GM21381 (cell line): ENCODE results near the gene TSPAN17.

ENCODE experiments used
- ATAC-seq: cut with Tn5 transposase; IDR thresholded peaks from one replicate; pipeline ENCODE4 v1.9.1; 2021; ENCODE audit warnings: mild to moderate bottlenecking, moderate library complexity; ENCODE audit not compliant: unreplicated experiment

TSPAN17 gene

DNA sequence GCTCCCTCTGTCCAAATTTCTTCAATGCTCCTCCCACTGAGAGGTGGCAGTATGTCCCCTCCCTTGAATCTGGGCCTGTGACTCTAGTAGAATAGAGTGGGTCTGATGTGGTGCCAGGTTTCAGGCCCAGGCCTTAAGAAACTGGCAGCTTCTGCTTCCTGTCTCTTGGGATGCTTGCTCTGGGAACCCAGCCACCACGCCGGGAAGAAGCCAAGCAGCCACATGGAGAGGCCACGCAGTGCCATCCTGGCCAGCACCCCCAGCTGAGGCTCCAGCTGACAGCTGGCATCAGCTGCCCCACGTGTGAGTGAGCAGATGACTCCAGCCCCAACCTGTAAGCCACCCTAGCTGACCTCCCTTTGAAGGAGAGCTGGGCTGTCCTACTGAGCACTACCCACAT lies 7.3 kb upstream of the TSPAN17 start:
- ATAC-seq, result no peak

DNA sequence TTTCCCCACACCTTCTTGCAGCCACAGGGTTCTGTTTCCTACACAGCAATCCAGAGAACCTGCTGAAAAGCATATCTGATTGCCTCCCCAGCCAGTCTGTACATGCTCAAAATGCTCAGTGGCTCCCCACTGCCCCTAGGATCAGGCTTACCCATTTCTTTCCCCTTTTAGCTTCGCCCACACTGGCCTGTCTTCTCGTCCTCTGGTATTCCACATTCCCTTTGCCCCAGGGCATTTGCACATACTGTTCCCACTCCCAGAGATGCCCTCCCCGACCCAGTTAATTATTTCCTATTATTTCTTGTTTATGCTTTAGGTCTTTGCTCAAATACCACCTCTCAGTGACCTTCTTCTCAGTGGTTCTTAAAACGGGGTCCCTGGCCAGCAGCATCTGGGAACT lies 6.7 kb upstream of the TSPAN17 start:
- ATAC-seq, result no peak

GRCh38 chr5:176642675-176643490 lies 4.4 kb upstream of the TSPAN17 start:
- ATAC-seq, result no peak

DNA sequence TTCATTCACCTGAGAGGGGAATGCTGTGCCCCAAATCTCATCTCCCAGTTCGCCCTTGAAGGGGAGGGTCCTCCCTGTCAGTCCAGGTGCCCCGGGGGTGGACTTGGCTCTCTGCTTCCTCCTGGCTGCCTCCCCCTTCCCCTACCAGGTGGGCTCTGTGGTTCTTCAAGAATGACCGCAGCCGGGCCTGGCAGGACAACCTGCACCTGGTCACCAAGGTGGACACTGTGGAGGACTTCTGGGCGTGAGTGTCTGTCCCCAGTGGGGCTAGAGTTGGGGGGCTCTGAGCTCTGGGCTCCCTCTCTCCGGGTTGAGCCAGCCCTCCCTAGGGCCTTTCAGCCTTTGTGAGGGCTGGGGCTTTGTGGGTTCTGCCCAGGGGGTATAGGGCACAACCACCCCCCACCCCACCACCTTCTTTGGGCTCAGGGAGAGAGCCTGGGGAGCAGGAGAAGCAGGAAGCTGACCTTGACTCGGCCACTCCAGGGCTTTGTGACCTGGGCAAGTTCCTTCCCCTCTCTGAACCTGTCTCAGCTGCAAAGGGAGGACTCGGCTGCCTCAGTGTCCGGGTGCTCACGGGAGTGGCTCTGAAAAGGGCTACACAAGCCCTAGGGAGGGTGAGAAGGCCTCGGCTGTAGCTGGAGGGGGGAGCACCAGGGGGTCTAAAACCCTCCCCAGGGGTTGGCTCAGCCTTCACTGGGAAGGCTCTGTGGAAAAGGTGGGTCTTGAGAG lies 3.6 kb upstream of the TSPAN17 start:
- ATAC-seq, result no peak

- no peak for ATAC-seq
Measured at GRCh38 chr5:176644294-176644693, 3.0 kb upstream of the TSPAN17 start.

DNA sequence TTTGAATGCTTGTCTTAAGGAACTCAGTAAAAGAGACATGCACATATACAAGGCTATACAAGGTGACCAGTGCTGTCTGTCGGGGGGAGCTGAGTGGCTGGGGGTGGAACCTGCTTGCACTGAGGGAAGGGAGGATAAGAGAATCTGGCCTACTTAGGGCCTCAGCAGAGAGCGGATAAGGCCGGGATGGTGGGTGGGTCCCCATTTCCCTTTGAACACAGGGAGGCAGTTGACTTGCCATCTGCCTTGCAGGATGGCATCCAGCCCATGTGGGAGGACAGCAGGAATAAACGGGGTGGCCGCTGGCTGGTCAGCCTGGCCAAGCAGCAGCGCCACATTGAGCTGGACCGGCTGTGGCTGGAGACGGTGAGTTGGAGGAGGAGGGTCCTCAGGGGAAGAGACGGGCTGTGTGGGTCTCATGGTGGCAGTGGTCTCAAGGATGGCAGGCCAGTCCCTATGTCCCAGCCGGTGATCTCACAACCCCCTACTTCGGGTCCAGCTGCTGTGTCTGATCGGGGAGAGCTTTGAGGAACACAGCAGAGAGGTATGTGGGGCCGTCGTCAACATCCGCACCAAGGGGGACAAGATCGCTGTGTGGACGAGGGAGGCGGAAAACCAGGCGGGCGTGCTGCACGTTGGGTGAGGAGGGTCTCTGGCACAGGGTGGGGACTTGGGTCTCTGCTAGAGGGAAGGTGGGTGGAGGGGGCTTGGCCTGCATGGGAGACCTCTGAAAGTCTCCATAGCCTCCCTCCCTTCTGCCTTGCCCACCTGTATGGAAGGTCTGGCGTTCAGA lies 2.2 kb upstream of the TSPAN17 start:
- ATAC-seq, result no peak

GRCh38 chr5:176646049-176646706 lies 1.1 kb upstream of the TSPAN17 start:
- no peak for ATAC-seq

DNA sequence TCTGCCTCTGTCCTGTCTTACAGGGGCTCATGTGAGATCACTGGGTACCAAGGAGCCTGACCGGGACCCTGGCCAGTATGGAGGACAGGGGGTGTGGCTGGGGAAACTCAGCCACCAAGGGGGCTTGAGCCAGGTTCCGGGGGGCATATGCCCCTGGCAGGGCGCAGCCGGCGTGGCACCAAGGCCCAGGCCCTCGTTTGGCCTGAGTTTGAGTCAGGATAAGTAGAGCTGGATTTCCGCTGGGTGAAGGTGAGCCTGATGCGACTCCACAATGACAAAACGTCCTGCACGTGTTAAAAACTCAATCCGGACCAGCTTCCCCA lies 616 bp upstream of the TSPAN17 start:
- ATAC-seq, result peak; percentile 1

- no peak for ATAC-seq
Measured at GRCh38 chr5:176647843-176648473, 674 bp downstream of the TSPAN17 start.

- ATAC-seq, result no peak
Measured at GRCh38 chr5:176648474-176649194, 1.4 kb downstream of the TSPAN17 start.

DNA sequence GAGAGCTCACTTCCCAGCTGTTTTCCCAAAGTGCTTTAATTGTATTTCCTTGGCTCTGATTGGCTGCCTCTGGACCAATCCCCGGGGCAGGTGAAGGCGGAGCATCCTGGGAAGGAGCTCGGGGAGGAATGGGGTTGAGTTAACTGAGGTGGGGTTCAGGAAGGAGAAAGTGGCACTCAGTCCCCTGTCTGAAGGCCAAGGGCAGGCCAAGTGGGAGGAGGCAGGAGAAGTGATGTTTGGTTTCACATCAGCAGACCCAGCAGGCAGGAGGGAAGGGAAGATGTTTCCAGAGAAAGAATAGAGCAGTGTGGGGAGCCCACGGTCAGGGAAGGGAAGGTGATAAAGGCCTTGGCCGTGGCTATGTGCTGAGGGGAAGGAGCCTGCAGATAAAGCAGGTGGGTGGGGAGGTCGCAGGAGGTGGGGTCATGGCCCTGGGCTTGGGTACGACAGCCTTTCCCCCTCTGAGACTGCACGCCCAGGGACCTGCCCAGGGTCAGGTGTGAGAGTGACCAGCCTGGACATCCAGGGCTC lies 3.1 kb downstream of the TSPAN17 start:
- ATAC-seq, result no peak

DNA sequence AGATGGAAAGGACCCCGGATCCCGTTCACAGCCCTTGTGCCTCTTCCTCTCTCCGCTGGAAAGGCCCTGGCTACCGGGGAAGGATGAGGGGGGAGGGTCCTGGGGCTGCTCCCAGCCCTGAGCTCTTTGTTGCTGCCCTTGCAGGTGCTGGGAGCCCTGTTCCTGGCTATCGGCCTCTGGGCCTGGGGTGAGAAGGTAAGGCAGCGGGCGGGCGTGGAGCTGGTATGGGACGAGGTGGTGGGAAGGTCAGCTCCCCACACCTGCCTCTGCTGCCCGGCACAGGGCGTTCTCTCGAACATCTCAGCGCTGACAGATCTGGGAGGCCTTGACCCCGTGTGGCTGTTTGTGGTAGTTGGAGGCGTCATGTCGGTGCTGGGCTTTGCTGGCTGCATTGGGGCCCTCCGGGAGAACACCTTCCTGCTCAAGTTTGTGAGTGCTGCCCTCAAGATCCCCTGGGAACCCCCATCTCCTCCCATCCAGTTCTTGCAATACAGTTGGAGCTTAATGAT lies 4.2 kb downstream of the TSPAN17 start:
- ATAC-seq, result no peak

GRCh38 chr5:176652136-176652535 lies 4.9 kb downstream of the TSPAN17 start:
- no peak for ATAC-seq

DNA sequence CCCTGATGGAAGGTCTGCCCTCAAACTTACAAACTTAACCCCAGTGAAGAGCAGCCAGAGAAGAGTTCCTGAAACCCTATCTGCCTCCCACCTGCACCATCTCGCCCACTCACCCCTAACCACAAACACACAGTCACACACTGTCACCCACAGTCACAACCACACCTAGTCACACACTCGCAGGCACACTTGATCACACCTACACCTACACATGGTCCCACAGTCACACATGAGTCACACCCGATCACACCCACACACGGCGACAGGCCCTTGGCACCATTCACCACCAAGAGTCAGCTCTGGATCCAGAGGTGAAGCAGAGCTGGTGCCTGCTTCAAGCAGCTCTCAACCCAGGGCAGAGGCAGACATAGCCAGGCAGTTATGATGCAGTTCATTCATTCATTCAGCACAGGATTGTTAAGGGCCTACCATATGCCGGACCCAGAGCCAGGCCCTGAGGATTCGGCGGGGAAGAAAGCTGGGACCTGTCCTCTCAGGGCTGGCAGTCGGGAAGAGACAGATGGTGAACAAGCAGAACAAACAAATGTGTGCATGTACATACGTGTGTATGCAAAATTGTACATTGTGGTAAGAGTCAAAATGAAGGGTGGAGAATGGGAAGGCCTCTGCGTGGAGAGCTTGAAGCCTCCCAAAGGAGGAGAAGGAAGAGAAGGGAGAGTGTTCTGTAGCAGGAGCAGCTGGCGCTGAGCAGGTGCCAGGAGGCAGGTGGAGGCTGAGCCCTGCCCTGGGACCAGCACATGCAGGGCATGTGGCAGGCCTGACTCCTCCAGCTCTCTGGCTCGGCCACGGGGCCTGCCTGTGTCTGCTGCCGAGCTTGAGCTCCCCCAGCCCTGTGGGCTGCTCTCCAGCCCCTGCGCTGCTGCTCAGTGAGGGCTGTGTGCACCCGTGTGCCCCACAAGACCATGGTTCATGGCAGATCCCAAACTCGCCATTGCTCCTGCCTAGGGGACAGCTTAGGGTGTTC lies 6.4 kb downstream of the TSPAN17 start:
- ATAC-seq, result no peak

- no peak for ATAC-seq
Measured at GRCh38 chr5:176654856-176655255, 7.6 kb downstream of the TSPAN17 start.

GRCh38 chr5:176656467-176656990 lies 9.2 kb downstream of the TSPAN17 start:
- ATAC-seq, result no peak

DNA sequence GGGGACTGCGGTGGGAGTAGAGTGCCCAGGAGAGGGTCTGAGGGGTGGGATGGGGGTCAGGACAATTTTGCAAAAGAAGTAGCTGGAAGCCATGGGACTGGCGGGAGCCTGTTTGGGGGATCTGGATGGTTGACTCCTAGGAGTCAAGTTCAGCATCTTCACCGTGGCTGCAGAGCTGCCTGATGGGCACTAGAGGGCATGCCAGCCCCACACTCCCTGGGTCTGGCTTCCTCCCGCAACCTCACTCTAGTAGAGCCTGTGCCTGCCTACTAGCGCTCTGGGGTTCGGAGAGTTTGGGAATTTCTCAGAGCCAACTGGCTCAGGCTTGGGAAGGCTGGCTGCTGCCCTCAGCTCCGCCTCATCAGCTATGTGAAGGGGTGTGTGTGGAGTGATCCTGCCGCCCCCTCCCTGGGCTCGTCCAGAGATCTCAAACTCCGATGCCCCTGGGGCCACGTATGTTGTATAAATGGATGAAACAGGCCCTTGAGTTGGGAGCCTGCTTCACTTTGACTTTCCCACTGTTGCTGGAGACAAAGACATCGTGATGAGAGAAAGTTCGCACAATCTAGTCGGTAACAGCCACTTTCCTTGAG lies 10.8 kb downstream of the TSPAN17 start:
- no peak for ATAC-seq
